Neuronal stem cell (in vitro differentiated cells): ENCODE data around the gene LTBP2.
A peak's percentile ranks its signal among the peaks of the same experiment; 100 is the strongest.

Experiments used
- DNase-seq: peaks from one replicate; pipeline ENCODE4 v3.0.0-alpha.2; 2013; ENCODE audit warnings: low spot score
- H2AFZ ChIP-seq: one replicate; pipeline ENCODE4 v1.6.1; 2013; ENCODE audit warnings: mild to moderate bottlenecking, low read length, inconsistent platforms
- H2AK5ac ChIP-seq: 2 replicates; pipeline ENCODE4 v1.6.1; 2013; ENCODE audit warnings: low read depth, mild to moderate bottlenecking, inconsistent platforms, low read length, moderate library complexity, mixed read lengths
- H2BK120ac ChIP-seq: 2 replicates; pipeline ENCODE4 v1.6.1; 2013; ENCODE audit warnings: low read depth, mild to moderate bottlenecking, inconsistent platforms, low read length, moderate library complexity, mixed read lengths
- H2BK12ac ChIP-seq: one replicate; pipeline ENCODE4 v1.6.1; 2013; ENCODE audit warnings: low read length, inconsistent platforms
- H2BK15ac ChIP-seq: 2 replicates; pipeline ENCODE4 v1.6.1; 2013; ENCODE audit warnings: mild to moderate bottlenecking, low read length, inconsistent platforms, mixed read lengths
- H2BK5ac ChIP-seq: one replicate; pipeline ENCODE4 v1.6.1; 2013; ENCODE audit warnings: inconsistent platforms, mild to moderate bottlenecking, low read length, moderate library complexity
- H3K14ac ChIP-seq: one replicate; pipeline ENCODE4 v1.6.1; 2013; ENCODE audit warnings: low read length, inconsistent platforms
- H3K18ac ChIP-seq: 2 replicates; pipeline ENCODE4 v1.6.1; 2013; ENCODE audit warnings: low read length, inconsistent platforms
- H3K23ac ChIP-seq: 2 replicates; pipeline ENCODE4 v1.6.1; 2013; ENCODE audit warnings: low read depth, mild to moderate bottlenecking, mixed read lengths, low read length, inconsistent platforms; ENCODE audit not compliant: poor library complexity
- H3K27ac ChIP-seq: replicated peaks from 3 replicates; pipeline ENCODE4 v1.5.1; 2013; ENCODE audit warnings: low read length, inconsistent platforms
- H3K27me3 ChIP-seq, 3 experiments: 2 replicates each; pipeline ENCODE4 v1.6.1; 2013; ENCODE audit warnings: low read length in 3 of 3, mild to moderate bottlenecking in 2 of 3, inconsistent platforms in 1 of 3, low read depth in 1 of 3, mixed read lengths in 1 of 3, moderate library complexity in 1 of 3; ENCODE audit not compliant: control insufficient read depth in 3 of 3, insufficient read depth in 3 of 3
- H3K36me3 ChIP-seq, 2 donors: replicated peaks in 1 of 2; 2 replicates each; pipeline ENCODE4 v1.6.1; 2013; ENCODE audit warnings: low read length in 2 of 2; ENCODE audit not compliant: control insufficient read depth in 2 of 2, insufficient read depth in 2 of 2
- H3K4ac ChIP-seq: 2 replicates; pipeline ENCODE4 v1.6.1; 2013; ENCODE audit warnings: inconsistent platforms, mild to moderate bottlenecking, low read length, moderate library complexity
- H3K4me1 ChIP-seq, 2 donors: 1 replicate in 1 of 2; 2 replicates in 1 of 2; pipeline ENCODE4 v1.6.1; 2013; ENCODE audit warnings: low read length in 2 of 2, low read depth in 1 of 2; ENCODE audit not compliant: control insufficient read depth in 2 of 2, insufficient read depth in 1 of 2
- H3K4me2 ChIP-seq: one replicate; pipeline ENCODE4 v1.6.1; 2013; ENCODE audit warnings: mild to moderate bottlenecking, low read length, inconsistent platforms; ENCODE audit not compliant: insufficient read depth, poor library complexity, severe bottlenecking
- H3K4me3 ChIP-seq, 2 donors: 2 replicates each; pipeline ENCODE4 v1.5.1; 2013; ENCODE audit warnings: low read length in 2 of 2, mild to moderate bottlenecking in 2 of 2, inconsistent platforms in 1 of 2, moderate library complexity in 1 of 2
- H3K79me1 ChIP-seq: one replicate; pipeline ENCODE4 v1.6.1; 2013; ENCODE audit warnings: low read depth, mild to moderate bottlenecking, inconsistent platforms, low read length, moderate library complexity
- H3K9ac ChIP-seq: one replicate; pipeline ENCODE4 v1.6.1; 2013; ENCODE audit warnings: mild to moderate bottlenecking, low read depth, low read length, inconsistent platforms; ENCODE audit not compliant: poor library complexity
- H3K9me3 ChIP-seq, 2 donors: replicated peaks in 1 of 2; 2 replicates each; pipeline versions ENCODE3 to v1.6.1; 2013; ENCODE audit warnings: low read length in 2 of 2, mild to moderate bottlenecking in 2 of 2, inconsistent platforms in 1 of 2, low read depth in 1 of 2, mixed read lengths in 1 of 2, moderate library complexity in 1 of 2; ENCODE audit not compliant: control insufficient read depth in 2 of 2, insufficient read depth in 1 of 2
- H4K8ac ChIP-seq: one replicate; pipeline ENCODE4 v1.6.1; 2013; ENCODE audit warnings: low read depth, mild to moderate bottlenecking, inconsistent platforms, low read length, moderate library complexity
- H4K91ac ChIP-seq: one replicate; pipeline ENCODE4 v1.6.1; 2013; ENCODE audit warnings: low read length, low read depth, mild to moderate bottlenecking, inconsistent platforms; ENCODE audit not compliant: poor library complexity
- WGBS, 2 donors: extraction: QIAGEN DNeasy Blood & Tissue Kit; methylation state at CpG; one replicate each; pipeline ENCODE4 v1.1.7; 2013; ENCODE audit warnings: missing lambda C conversion rate in 2 of 2, mixed read lengths in 1 of 2; ENCODE audit not compliant: insufficient read length in 2 of 2, insufficient replicate concordance in 1 of 2; ENCODE audit errors: extremely low coverage in 2 of 2; 5-methylcytosine and 5-hydroxymethylcytosine counted together

LTBP2 gene

GRCh38 chr14:74637178-74637550 is 25.1 kb upstream of the LTBP2 start:
- DNase-seq, result no peak
- Histone ChIP-seq H4K8ac (no peak overlapping the region), H3K18ac (peak overlapping the region; percentile 66), H2BK15ac (peak overlapping the region; percentile 77), H3K4me1 (peaks cover 7 to 23% of the 10 kb centered on the region in 2 donors), H3K4ac (no peak overlapping the region), H3K27me3 (peaks cover 0 to 15% (median 0%) of the 10 kb centered on the region in 3 experiments), H2BK120ac (no peak overlapping the region), H3K23ac (peak overlapping the region; percentile 14), H2AK5ac (peak overlapping the region; percentile 13), H3K79me1 (no peaks in the 10 kb centered on the region), H2BK5ac (no peak overlapping the region), H4K91ac (no peak overlapping the region), H3K9ac (no peak overlapping the region), H3K4me3 (no peak overlapping the region), H3K36me3 (no peaks in the 10 kb centered on the region), H2AFZ (peak overlapping the region; percentile 26), H3K4me2 (no peak overlapping the region), H3K14ac (no peak overlapping the region), H3K27ac (no peak overlapping the region), H3K9me3 (no peaks in the 10 kb centered on the region), H2BK12ac (peak overlapping the region; percentile 32)
- no CpG with 5 or more reads among the region's 3 CpGs for WGBS, 2 donors

DNA sequence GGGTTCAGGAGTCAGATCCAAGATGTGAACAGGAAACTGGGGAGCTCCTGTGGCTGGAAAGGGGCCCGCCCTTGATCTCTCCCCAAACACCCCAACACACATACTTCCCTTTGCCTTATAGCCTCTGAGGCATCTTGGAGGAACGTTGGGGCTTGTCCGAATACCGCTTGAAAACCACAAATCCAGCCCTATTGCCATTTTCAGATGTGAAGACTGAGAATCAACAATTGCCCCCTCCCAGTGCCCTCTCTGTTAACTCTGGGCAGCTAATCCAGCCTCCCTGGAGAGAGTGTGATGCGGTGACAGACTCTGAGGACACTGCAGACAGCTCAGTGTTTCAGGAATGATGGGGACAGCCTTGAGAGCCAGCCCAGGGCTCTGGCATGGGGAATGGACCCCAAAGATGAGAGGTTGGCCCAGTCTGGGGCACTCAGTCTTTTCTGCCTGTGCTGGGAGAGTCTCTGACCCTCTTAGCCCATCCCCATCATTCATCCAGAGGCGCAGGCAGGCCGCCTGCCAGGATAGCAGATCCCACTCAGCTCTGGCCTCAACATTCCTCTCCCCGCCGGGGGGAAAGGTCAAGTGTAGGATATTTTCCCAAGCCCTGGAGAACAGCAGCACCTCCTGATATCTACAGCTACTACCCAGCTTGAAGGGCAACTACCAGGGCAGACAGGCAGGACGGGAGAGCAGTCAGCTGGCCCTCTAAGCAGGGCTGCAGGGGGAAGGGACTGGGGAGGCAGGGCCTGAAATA is 24.6 kb upstream of the LTBP2 start:
- Histone ChIP-seq H2BK12ac (no peak overlapping the region), H2BK5ac (no peak overlapping the region), H4K91ac (no peak overlapping the region), H3K14ac (no peak overlapping the region), H2AFZ (peak overlapping the region; percentile 26), H3K4me1 (peaks cover 7 to 28% of the 10 kb centered on the region in 2 donors), H3K79me1 (no peaks in the 10 kb centered on the region), H3K18ac (peak overlapping the region; percentile 66), H3K23ac (peak overlapping the region; percentile 14), H3K4me2 (no peak overlapping the region), H3K9me3 (no peaks in the 10 kb centered on the region), H3K4me3 (no peak overlapping the region), H3K27me3 (peaks cover 0 to 13% (median 0%) of the 10 kb centered on the region in 3 experiments), H3K9ac (no peak overlapping the region), H3K27ac (no peak overlapping the region), H2BK15ac (peak overlapping the region; percentile 77), H2BK120ac (no peak overlapping the region), H2AK5ac (peak overlapping the region; percentile 13), H3K4ac (no peak overlapping the region), H4K8ac (no peak overlapping the region), H3K36me3 (no peaks in the 10 kb centered on the region)
- no CpG with 5 or more reads among the region's 10 CpGs for WGBS, 2 donors
- no peak for DNase-seq

- no CpG with 5 or more reads among the region's 3 CpGs for WGBS, 2 donors
- Histone ChIP-seq H3K9me3 (no peaks in the 10 kb centered on the region), H3K27ac (no peak overlapping the region), H3K23ac (no peak overlapping the region), H3K79me1 (no peaks in the 10 kb centered on the region), H3K4me2 (no peak overlapping the region), H2AK5ac (no peak overlapping the region), H4K8ac (no peak overlapping the region), H3K4me3 (no peak overlapping the region), H3K27me3 (peaks cover 0 to 16% (median 0%) of the 10 kb centered on the region in 3 experiments), H2BK15ac (no peak overlapping the region), H2BK5ac (no peak overlapping the region), H3K4ac (no peak overlapping the region), H3K14ac (no peak overlapping the region), H3K9ac (no peak overlapping the region), H4K91ac (no peak overlapping the region), H3K18ac (no peak overlapping the region), H3K4me1 (peaks cover 7 to 35% of the 10 kb centered on the region in 2 donors), H3K36me3 (no peaks in the 10 kb centered on the region), H2AFZ (no peak overlapping the region), H2BK12ac (no peak overlapping the region), H2BK120ac (no peak overlapping the region)
- DNase-seq, result no peak
Measured at GRCh38 chr14:74635847-74636246, 23.8 kb upstream of the LTBP2 start.

- no peak overlapping the region for H3K27ac ChIP-seq
- H2BK5ac ChIP-seq, result no peak overlapping the region
- H3K79me1 ChIP-seq, result no peaks in the 10 kb centered on the region
- no peaks in the 10 kb centered on the region for H3K36me3 ChIP-seq
- peaks cover 0 to 22% (median 0%) of the 10 kb centered on the region in 3 experiments for H3K27me3 ChIP-seq
- no peak overlapping the region for H2AK5ac ChIP-seq
- no peak overlapping the region for H3K23ac ChIP-seq
- H3K4me3 ChIP-seq, result no peak overlapping the region
- H3K9ac ChIP-seq, result no peak overlapping the region
- no peak overlapping the region for H4K91ac ChIP-seq
- no peak overlapping the region for H4K8ac ChIP-seq
- no peak overlapping the region for H3K4ac ChIP-seq
- H3K18ac ChIP-seq, result no peak overlapping the region
- H3K4me2 ChIP-seq, result no peak overlapping the region
- no peak overlapping the region for H2AFZ ChIP-seq
- H3K4me1 ChIP-seq, result peaks cover 7 to 36% of the 10 kb centered on the region in 2 donors
- H2BK12ac ChIP-seq, result no peak overlapping the region
- no peak overlapping the region for H3K14ac ChIP-seq
- WGBS, 2 donors, result no CpG with 5 or more reads among the region's 2 CpGs
- H2BK120ac ChIP-seq, result no peak overlapping the region
- no peak overlapping the region for H2BK15ac ChIP-seq
- DNase-seq, result no peak
- no peaks in the 10 kb centered on the region for H3K9me3 ChIP-seq
Measured at GRCh38 chr14:74634964-74635363, 22.9 kb upstream of the LTBP2 start.
